ENCODE results near the gene ADAM22. TPM values are rescaled to one million over a fixed set of nuclear protein-coding genes. Genes with fewer than 3 reads are reported as not detected.

ADAM22 gene
- total RNA-seq, 1 donor from 2014 or later, result under 0.01 TPM

- no peak for DNase-seq (ENCODE audit: low read depth)
- no peak for FAIRE-seq
- no peaks in the 10 kb centered on the region for H3K27me3 ChIP-seq (ENCODE audit: control insufficient read depth, insufficient read depth, low read length)
- no peak overlapping the region for H3K4me3 ChIP-seq (ENCODE audit: low read depth, low read length)
- TF ChIP-seq, protein P1, sequence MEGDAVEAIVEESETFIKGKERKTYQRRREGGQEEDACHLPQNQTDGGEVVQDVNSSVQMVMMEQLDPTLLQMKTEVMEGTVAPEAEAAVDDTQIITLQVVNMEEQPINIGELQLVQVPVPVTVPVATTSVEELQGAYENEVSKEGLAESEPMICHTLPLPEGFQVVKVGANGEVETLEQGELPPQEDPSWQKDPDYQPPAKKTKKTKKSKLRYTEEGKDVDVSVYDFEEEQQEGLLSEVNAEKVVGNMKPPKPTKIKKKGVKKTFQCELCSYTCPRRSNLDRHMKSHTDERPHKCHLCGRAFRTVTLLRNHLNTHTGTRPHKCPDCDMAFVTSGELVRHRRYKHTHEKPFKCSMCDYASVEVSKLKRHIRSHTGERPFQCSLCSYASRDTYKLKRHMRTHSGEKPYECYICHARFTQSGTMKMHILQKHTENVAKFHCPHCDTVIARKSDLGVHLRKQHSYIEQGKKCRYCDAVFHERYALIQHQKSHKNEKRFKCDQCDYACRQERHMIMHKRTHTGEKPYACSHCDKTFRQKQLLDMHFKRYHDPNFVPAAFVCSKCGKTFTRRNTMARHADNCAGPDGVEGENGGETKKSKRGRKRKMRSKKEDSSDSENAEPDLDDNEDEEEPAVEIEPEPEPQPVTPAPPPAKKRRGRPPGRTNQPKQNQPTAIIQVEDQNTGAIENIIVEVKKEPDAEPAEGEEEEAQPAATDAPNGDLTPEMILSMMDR (IDR thresholded peaks at IDR 0.05; ENCODE audit: insufficient read depth, low read length, severe bottlenecking), result no peak
- no peaks in the 10 kb centered on the region for H3K36me3 ChIP-seq (ENCODE audit: control insufficient read depth, insufficient read depth, low read length)
Observed at GRCh38 chr7:88127637-88128290, 193.7 kb downstream of the ADAM22 start.

DNA sequence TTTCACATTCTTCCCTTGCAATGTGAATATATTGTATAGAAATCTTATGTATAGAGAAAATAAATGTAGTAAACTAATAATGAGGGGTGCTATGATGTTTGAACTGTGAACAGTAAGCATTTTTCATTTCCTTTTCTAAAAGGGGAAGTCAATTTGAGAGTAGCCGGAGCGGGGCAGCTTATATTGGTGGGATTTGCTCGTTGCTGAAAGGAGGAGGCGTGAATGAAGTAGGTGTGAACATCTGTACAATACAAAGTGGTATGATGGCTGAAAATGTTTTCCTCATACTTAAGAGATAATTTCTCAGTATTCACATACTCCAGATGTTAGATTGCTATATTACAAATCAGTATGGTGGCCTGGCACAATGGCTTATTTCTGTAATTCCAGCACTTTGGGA lies 198.7 kb downstream of the ADAM22 start:
- FAIRE-seq, result no peak
- no peaks in the 10 kb centered on the region for H3K27me3 ChIP-seq (ENCODE audit: control insufficient read depth, insufficient read depth, low read length)
- H3K4me3 ChIP-seq (ENCODE audit: low read depth, low read length), result no peak overlapping the region
- DNase-seq (ENCODE audit: low read depth), result no peak
- H3K36me3 ChIP-seq (ENCODE audit: control insufficient read depth, insufficient read depth, low read length), result no peaks in the 10 kb centered on the region
- TF ChIP-seq, protein P1 (IDR thresholded peaks at IDR 0.05; ENCODE audit: insufficient read depth, low read length, severe bottlenecking), result no peak

DNA sequence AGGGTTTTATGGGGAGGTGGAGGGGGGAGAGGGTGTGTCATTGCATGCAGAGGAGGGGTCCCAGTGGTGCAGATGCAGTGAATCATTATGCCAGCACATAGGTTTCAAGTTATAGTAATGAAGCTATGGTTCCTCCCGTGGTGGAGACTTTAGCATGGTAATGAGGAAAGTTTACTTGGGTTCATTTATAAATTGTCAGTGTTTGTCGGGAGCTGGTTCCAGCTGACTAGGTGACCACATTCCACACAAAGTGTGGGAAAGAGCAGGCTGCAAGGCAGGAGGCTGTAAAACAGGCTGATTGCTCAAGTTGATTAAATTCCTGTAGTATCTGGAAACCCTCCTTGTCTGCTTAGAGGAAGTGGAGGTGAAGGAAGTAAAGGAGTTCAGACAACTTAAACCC lies 206.9 kb downstream of the ADAM22 start:
- TF ChIP-seq, protein P1 (IDR thresholded peaks at IDR 0.05; ENCODE audit: insufficient read depth, low read length, severe bottlenecking), result no peak
- no peak for DNase-seq (ENCODE audit: low read depth)
- Histone ChIP-seq H3K27me3 (ENCODE audit: control insufficient read depth, insufficient read depth, low read length) (no peaks in the 10 kb centered on the region), H3K36me3 (ENCODE audit: control insufficient read depth, insufficient read depth, low read length) (no peaks in the 10 kb centered on the region), H3K4me3 (ENCODE audit: low read depth, low read length) (no peak overlapping the region)
- FAIRE-seq, result no peak

GRCh38 chr7:88141479-88141878 lies 207.4 kb downstream of the ADAM22 start:
- Histone ChIP-seq H3K27me3 (ENCODE audit: control insufficient read depth, insufficient read depth, low read length) (no peaks in the 10 kb centered on the region), H3K36me3 (ENCODE audit: control insufficient read depth, insufficient read depth, low read length) (no peaks in the 10 kb centered on the region), H3K4me3 (ENCODE audit: low read depth, low read length) (no peak overlapping the region)
- TF ChIP-seq, protein P1 (IDR thresholded peaks at IDR 0.05; ENCODE audit: insufficient read depth, low read length, severe bottlenecking), result no peak
- DNase-seq (ENCODE audit: low read depth) (no peak), FAIRE-seq (no peak)

GRCh38 chr7:88141953-88142352 lies 207.9 kb downstream of the ADAM22 start:
- no peak for FAIRE-seq
- TF ChIP-seq, protein P1 (IDR thresholded peaks at IDR 0.05; ENCODE audit: insufficient read depth, low read length, severe bottlenecking), result no peak
- Histone ChIP-seq H3K27me3 (ENCODE audit: control insufficient read depth, insufficient read depth, low read length) (no peaks in the 10 kb centered on the region), H3K36me3 (ENCODE audit: control insufficient read depth, insufficient read depth, low read length) (no peaks in the 10 kb centered on the region), H3K4me3 (ENCODE audit: low read depth, low read length) (no peak overlapping the region)
- no peak for DNase-seq (ENCODE audit: low read depth)

DNA sequence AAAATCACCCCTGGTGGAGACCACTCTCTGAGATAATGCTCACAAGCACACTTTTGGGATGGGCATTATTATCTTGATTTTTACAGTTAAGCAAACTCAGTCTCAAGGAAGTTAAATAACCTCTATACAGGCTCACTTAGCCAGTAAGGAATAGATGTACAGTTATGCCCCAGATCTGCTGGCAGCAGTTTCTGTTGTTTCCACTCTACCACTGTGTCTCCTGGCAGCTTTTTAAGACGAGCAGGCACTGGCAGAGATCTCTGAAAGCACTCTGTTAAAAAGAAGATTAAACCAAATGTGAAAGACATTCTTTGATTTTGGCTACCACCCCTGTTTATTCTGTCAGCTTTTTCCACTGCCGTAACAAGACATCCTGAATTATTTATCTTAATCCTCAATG lies 212.6 kb downstream of the ADAM22 start:
- DNase-seq (ENCODE audit: low read depth) (no peak), FAIRE-seq (no peak)
- H3K4me3 ChIP-seq (ENCODE audit: low read depth, low read length), result no peak overlapping the region
- H3K27me3 ChIP-seq (ENCODE audit: control insufficient read depth, insufficient read depth, low read length), result no peaks in the 10 kb centered on the region
- TF ChIP-seq, protein P1 (IDR thresholded peaks at IDR 0.05; ENCODE audit: insufficient read depth, low read length, severe bottlenecking), result no peak
- H3K36me3 ChIP-seq (ENCODE audit: control insufficient read depth, insufficient read depth, low read length), result no peaks in the 10 kb centered on the region

All from bronchial epithelial cell (primary cell).